K562 (cell line): ENCODE data around the gene TIMM44. TPM values are rescaled to one million over a fixed set of nuclear protein-coding genes. Genes with fewer than 3 reads are reported as not detected.

ENCODE experiments used
- ATAC-seq: fragments of 200-7000 bp; cut with Tn5 transposase; 3 replicates; pipeline ENCODE4 v1.9.1; 2020; ENCODE audit warnings: moderate library complexity
- BruUV-seq: library from RNA; stranded (reverse); fragments of 400-500 nt; replicated peaks from 2 replicates; lab custom pipeline; 2021; lab: Mats Ljungman, UMichigan
- CTCF ChIA-PET: fragments of 300-600 bp; formaldehyde crosslinking; extraction: SDS; loops from one replicate; lab custom pipeline; 2021; ENCODE audit warnings: low intra/inter-chr PET ratio; lab: Yijun Ruan, JAX
- POLR2A ChIA-PET: fragments of 300-600, 350-650 bp; sonication (Branson Sonifier 250); formaldehyde crosslinking; extraction: SDS; loops from one replicate; lab custom pipeline; 2021; ENCODE audit warnings: antibody characterized with exemption, inconsistent platforms; lab: Yijun Ruan, JAX
- DNase-seq, 4 experiments: peaks; one replicate each; pipeline versions ENCODE4 v3.0.0 to v3.0.0-alpha.2; 2011 to 2018; ENCODE audit warnings: low spot score in 3 of 4, mixed read lengths in 3 of 4; ENCODE audit errors: extremely low read depth in 1 of 4
- FAIRE-seq: peaks from 2 replicates; lab custom pipeline; 2011; peaks lifted over from hg19 to GRCh38; lab: Jason Lieb, UNC
- H2AFZ ChIP-seq: 2 replicates; pipeline ENCODE4 v1.6.0; 2011; ENCODE audit warnings: low read depth, low read length, control low read depth, inconsistent platforms
- H3K27ac ChIP-seq: fragments of 200-600 bp; 3 replicates; pipeline ENCODE4 v1.8.0; 2011; ENCODE audit warnings: low read depth, mild to moderate bottlenecking, control low read depth, inconsistent platforms, low read length, moderate library complexity, mixed read lengths; ENCODE audit errors: extremely low read depth
- H3K27me3 ChIP-seq, 2 experiments: fragments of 300-600 bp in 1 of 2; 2 replicates in 1 of 2; 3 replicates in 1 of 2; pipeline versions ENCODE4 v1.6.0 to v1.8.0; 2011; ENCODE audit warnings: inconsistent platforms in 2 of 2, low read length in 2 of 2, mild to moderate bottlenecking in 1 of 2, mixed read lengths in 1 of 2, moderate library complexity in 1 of 2; ENCODE audit not compliant: control insufficient read depth in 2 of 2, insufficient read depth in 2 of 2
- H3K36me3 ChIP-seq: fragments of 300-600 bp; 3 replicates; pipeline ENCODE4 v1.8.0; 2011; ENCODE audit warnings: mild to moderate bottlenecking, low read length, inconsistent platforms; ENCODE audit not compliant: control insufficient read depth, insufficient read depth
- H3K4me1 ChIP-seq, 2 experiments: fragments of 200-600 bp in 1 of 2; replicated peaks in 1 of 2; 2 replicates in 1 of 2; 3 replicates in 1 of 2; pipeline versions ENCODE4 v1.5.1 to v1.8.0; 2011; ENCODE audit warnings: inconsistent platforms in 2 of 2, low read length in 2 of 2, mild to moderate bottlenecking in 1 of 2, mixed read lengths in 1 of 2, moderate library complexity in 1 of 2; ENCODE audit not compliant: control insufficient read depth in 2 of 2, insufficient read depth in 2 of 2
- H3K4me2 ChIP-seq: 2 replicates; pipeline ENCODE4 v1.6.1; 2011; ENCODE audit warnings: low read length, control low read depth, inconsistent platforms, mixed read lengths; ENCODE audit not compliant: insufficient read depth
- H3K4me3 ChIP-seq: fragments of 200-600 bp; sonication (generic), shearing (Covaris generic); 2 replicates; pipeline ENCODE4 v1.5.1; 2016; ENCODE audit warnings: control low read depth, inconsistent platforms
- H3K79me2 ChIP-seq: fragments of 200-600 bp; 3 replicates; pipeline ENCODE4 v1.8.0; 2011; ENCODE audit warnings: low read length, inconsistent platforms; ENCODE audit not compliant: control insufficient read depth, insufficient read depth
- H3K9ac ChIP-seq, 2 experiments: 2 replicates each; pipeline versions ENCODE4 v1.6.0 to v1.6.1; 2011; ENCODE audit warnings: low read depth in 2 of 2, low read length in 2 of 2, control low read depth in 1 of 2, inconsistent platforms in 1 of 2, mild to moderate bottlenecking in 1 of 2, mixed read lengths in 1 of 2; ENCODE audit not compliant: insufficient read depth in 1 of 2
- H3K9me1 ChIP-seq: one replicate; pipeline ENCODE4 v1.6.0; 2011; ENCODE audit warnings: inconsistent platforms, mild to moderate bottlenecking, low read length, moderate library complexity; ENCODE audit not compliant: control insufficient read depth, insufficient read depth
- H3K9me3 ChIP-seq: replicated peaks from 2 replicates; pipeline ENCODE4 v1.5.1; 2011; ENCODE audit warnings: low read depth, low read length, inconsistent platforms; ENCODE audit not compliant: control insufficient read depth, insufficient read depth
- H4K20me1 ChIP-seq: replicated peaks from 2 replicates; pipeline ENCODE4 v1.6.1; 2011; ENCODE audit warnings: low read length, inconsistent platforms, mixed read lengths; ENCODE audit not compliant: control insufficient read depth, insufficient read depth
- NFXL1 ChIP-seq: fragments of 450-650 bp; formaldehyde crosslinking; IDR thresholded peaks from 2 replicates; pipeline ENCODE4 v1.4.0; 2021; ENCODE audit warnings: mild to moderate bottlenecking
- NR3C1 ChIP-seq: sonication (generic); formaldehyde crosslinking; IDR thresholded peaks from 2 replicates; pipeline ENCODE4 v1.8.1; 2022; ENCODE audit warnings: missing genetic modification reagents
- POLR2G ChIP-seq: fragments of 200-400 bp; formaldehyde crosslinking; IDR thresholded peaks from 2 replicates; pipeline ENCODE4 v1.6.1; 2017; ENCODE audit warnings: low read depth, mild to moderate bottlenecking, antibody characterized with exemption, low read length, moderate library complexity
- RBFOX2 ChIP-seq: fragments of 200-400 bp; formaldehyde crosslinking; IDR thresholded peaks from 2 replicates; pipeline ENCODE4 v1.6.1; 2017; ENCODE audit warnings: low read depth, mild to moderate bottlenecking, low read length, moderate library complexity
- RBM39 ChIP-seq: fragments of 200-400 bp; formaldehyde crosslinking; optimal IDR thresholded peaks from 2 replicates; pipeline ENCODE3; 2018; ENCODE audit warnings: low read depth, low read length
- ZBTB33 ChIP-seq: sonication (generic); formaldehyde crosslinking; IDR thresholded peaks from 2 replicates; pipeline ENCODE4 v1.8.1; 2023; ENCODE audit warnings: mild to moderate bottlenecking, missing genetic modification reagents
- WGBS: fragments of 100-300 bp; shearing (Covaris generic); methylation state at CpG from one replicate; pipeline ENCODE4 v1.1.6; 2016; ENCODE audit warnings: low coverage, mixed read lengths; ENCODE audit not compliant: insufficient coverage; ENCODE audit errors: missing lambda C conversion rate; 5-methylcytosine and 5-hydroxymethylcytosine counted together
- in situ Hi-C: fragments of 300-500 bp; cut with MboI; formaldehyde crosslinking; loops from 4 replicates; pipeline ENCODE4 v1.15.0; 2018; ENCODE audit warnings: inconsistent platforms, mixed read lengths
- intact Hi-C: fragments of 100-400 bp; cut with micrococcal nuclease; formaldehyde crosslinking; loops from 2 replicates; pipeline ENCODE4 v1.14.2; 2022
- polyA plus RNA-seq, 8 experiments: library from polyadenylated mRNA; depleted of rRNA in 4 of 8; stranded (reverse) in 5 of 8; unstranded in 3 of 8; fragments of >200 nt; fragmentation: Nextera tagmentation in 2 of 8; fragmentation: Illumina TruSeq in 1 of 8; extraction: Ambion mirVana in 2 of 8; extraction: Trizol in 1 of 8; gene quantifications; 2 replicates each; pipeline versions ENCODE4 v1.2.1 to v1.2.3, GENCODE V29; 2011 to 2014; ENCODE audit warnings: inconsistent platforms in 1 of 8, missing spikeins in 1 of 8
- total RNA-seq, 7 experiments: library from RNA; depleted of rRNA in 6 of 7; stranded (reverse); fragments of >200 nt in 6 of 7; fragmentation: Illumina TruSeq in 2 of 7; extraction: Trizol in 2 of 7; gene quantifications; 2 replicates each; pipeline versions ENCODE4 v1.2.1 to v1.2.3, GENCODE V29; 2011 to 2021; ENCODE audit warnings: low replicate concordance in 1 of 7

The TIMM44 gene
- total and polyA plus RNA-seq, 9 of the 15 experiments (the other 6 are each of a cell fraction or from before 2014, with no cell fraction given): 10.3 to 231 (median 89.3) TPM

- Histone ChIP-seq H3K4me1 (peaks cover 0 to 84% of the 10 kb centered on the region in 2 experiments; a peak in 3 of 5 replicates), H3K27ac (no peak overlapping the region), H3K4me3 (no peak overlapping the region), H3K4me2 (no peak overlapping the region), H3K36me3 (peaks cover 53% of the 10 kb centered on the region; the same call in 1 of the 3 replicates), H3K9me3 (no peaks in the 10 kb centered on the region), H3K9ac (no peak overlapping the region), H3K27me3 (no peaks in the 10 kb centered on the region), H4K20me1 (no peaks in the 10 kb centered on the region), H3K79me2 (peaks cover 28% of the 10 kb centered on the region), H2AFZ (no peak overlapping the region), H3K9me1 (no peaks in the 10 kb centered on the region)
- 90% methylated on average over 26 of the region's 54 CpGs for WGBS
- ChIA-PET CTCF (no interaction called here), POLR2A (interaction anchor here (0.6 to 2.1 kb wide), 2 partner anchors 10 to 41 kb away, joined by 3 to 13 read pairs; partner anchors contain the start of gene SNAPC2)
- intact Hi-C loops (no loop called here), in situ Hi-C loops (no loop called here)
- TF ChIP-seq RBFOX2 (peak; percentile 55), POLR2G (peak; percentile 52), RBM39 (no peak), NR3C1 (no peak), NFXL1 (CRISPR knock-in tag) (no peak), ZBTB33 (CRISPR knock-in tag) (peak; percentile 52; the same call in 1 of the 2 replicates)
- FAIRE-seq (no peak), ATAC-seq (no peak), DNase-seq (no peak)
- BruUV-seq: no TSS peak
These were observed 32.9 kb downstream of the TIMM44 start for GRCh38 chr19:7910321-7911161.
